ENCODE measurements around the gene SLC49A3.
"Not testable (repeated sequence)": the region's sequence is repeated elsewhere in the genome, so short reads cannot be mapped to it uniquely, and the experiment has no call there.

Gene SLC49A3

DNA sequence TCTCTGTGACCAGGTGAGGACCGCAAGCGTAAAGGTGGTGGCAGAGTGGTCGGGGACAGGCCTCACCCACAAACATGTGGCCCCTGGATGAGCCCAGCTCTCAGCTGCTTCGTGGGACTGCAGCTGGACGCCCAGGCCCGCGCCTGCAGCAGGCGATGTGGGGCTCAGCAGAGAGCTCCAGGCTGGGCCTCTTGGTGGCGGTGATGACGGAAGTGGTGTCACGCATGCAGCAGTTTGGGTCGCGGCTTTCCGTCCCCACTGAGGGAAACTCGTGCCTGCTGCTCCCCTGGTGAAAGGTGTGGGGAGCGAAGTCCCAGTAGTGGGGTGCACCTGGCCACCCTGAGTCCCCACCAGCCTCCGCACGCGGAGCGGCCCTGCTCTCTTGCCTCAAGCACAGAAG is 43.5 kb upstream of the SLC49A3 start:
- no peak for DNase-seq (ENCODE audit: low read depth in 2 of 2)
- TF ChIP-seq, protein P1, sequence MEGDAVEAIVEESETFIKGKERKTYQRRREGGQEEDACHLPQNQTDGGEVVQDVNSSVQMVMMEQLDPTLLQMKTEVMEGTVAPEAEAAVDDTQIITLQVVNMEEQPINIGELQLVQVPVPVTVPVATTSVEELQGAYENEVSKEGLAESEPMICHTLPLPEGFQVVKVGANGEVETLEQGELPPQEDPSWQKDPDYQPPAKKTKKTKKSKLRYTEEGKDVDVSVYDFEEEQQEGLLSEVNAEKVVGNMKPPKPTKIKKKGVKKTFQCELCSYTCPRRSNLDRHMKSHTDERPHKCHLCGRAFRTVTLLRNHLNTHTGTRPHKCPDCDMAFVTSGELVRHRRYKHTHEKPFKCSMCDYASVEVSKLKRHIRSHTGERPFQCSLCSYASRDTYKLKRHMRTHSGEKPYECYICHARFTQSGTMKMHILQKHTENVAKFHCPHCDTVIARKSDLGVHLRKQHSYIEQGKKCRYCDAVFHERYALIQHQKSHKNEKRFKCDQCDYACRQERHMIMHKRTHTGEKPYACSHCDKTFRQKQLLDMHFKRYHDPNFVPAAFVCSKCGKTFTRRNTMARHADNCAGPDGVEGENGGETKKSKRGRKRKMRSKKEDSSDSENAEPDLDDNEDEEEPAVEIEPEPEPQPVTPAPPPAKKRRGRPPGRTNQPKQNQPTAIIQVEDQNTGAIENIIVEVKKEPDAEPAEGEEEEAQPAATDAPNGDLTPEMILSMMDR (IDR thresholded peaks at IDR 0.05; ENCODE audit: low read depth, low read length) = no peak
- no peak overlapping the region for H3K4me3 ChIP-seq (replicated peaks in 1 of 2; ENCODE audit: low read depth in 2 of 2, low read length in 2 of 2)

DNA sequence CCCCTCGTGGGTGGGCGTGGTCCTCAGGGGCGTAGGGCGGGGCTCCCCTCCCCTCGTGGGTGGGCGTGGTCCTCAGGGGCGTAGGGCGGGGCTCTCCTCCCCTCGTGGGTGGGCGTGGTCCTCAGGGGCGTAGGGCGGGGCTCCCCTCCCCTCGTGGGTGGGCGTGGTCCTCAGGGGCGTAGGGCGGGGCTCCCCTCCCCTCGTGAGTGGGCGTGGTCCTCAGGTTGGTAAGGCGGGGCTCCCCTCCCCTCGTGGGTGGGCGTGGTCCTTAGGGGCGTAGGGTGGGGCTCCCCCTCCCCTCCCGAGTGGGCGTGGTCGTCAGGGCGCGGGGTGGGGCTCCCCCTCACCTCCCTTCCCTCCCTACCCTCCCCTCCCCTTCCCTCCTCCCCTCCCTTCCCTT is 43.0 kb upstream of the SLC49A3 start:
- H3K4me3 ChIP-seq (replicated peaks in 1 of 2; ENCODE audit: low read depth in 2 of 2, low read length in 2 of 2); DNase-seq (ENCODE audit: low read depth in 2 of 2): not testable (repeated sequence)

DNA sequence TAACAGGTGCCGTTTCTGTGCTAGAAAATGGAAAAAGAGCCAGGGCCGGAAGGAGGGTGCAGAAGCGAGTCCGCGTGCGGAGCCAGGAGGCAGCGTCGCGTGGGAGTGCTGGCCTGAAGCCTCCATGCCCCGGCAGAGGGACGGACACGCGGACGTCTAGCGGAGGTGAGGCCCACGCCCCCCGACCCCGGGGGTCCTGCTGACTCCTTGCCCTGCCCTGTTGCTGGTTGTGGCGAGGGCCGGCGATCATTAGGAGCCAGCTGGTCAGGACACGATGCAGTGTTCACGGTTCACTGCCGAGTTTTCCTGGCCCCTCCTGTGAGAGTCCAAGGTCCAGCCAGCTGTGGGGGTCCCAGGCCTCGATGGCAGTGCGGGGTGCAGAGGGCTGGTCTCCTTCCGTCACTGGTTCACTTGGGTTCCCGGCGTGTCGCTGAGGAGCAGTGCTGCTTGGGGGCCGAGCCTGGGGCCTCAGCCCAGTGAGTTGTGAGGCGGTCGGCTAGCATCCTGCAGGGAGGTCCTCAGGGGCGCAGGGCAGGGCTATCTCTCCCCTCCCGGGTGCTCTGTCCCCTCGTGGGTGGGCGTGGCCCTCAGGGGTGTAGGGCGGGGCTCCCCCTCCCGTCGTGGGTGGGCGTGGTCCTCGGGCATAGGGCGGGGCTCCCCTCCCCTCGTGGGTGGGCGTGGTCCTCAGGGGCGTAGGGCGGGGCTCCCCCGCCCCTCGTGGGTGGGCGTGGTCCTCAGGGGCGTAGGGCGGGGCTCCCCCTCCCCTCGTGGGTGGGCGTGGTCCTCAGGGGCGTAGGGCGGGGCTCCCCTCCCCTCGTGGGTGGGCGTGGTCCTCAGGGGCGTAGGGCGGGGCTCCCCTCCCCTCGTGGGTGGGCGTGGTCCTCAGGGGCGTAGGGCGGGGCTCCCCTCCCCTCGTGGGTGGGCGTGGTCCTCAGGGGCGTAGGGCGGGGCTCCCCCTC is 42.3 kb upstream of the SLC49A3 start:
- not testable (repeated sequence) for DNase-seq (ENCODE audit: low read depth in 2 of 2)

DNA sequence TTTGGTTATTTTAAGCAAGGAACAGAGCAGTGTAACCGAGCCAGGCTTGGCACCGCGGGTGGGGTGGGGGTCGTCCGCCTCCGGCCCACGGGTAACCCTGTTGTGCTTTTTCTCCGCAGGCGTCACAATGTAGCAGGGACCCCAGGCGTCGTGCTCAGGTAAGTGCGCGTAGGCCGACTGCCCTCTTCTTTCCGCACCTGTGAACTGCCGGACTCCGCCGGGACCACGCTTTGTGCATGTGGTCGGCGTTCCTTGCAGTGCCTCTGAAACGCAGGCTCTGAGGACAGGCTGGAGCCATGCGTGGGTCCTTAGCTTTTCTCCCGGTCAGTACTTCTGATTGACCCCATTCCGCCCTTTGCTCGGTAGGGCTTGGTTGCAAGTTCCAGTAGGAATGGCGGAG is 41.6 kb upstream of the SLC49A3 start:
- TF ChIP-seq, protein P1 (IDR thresholded peaks at IDR 0.05; ENCODE audit: low read depth, low read length) = no peak

More for the DNA sequence above, 42.3 kb upstream of the SLC49A3 start:
- H3K4me3 ChIP-seq (replicated peaks in 1 of 2; ENCODE audit: low read depth in 2 of 2, low read length in 2 of 2) = not testable (repeated sequence)

DNA sequence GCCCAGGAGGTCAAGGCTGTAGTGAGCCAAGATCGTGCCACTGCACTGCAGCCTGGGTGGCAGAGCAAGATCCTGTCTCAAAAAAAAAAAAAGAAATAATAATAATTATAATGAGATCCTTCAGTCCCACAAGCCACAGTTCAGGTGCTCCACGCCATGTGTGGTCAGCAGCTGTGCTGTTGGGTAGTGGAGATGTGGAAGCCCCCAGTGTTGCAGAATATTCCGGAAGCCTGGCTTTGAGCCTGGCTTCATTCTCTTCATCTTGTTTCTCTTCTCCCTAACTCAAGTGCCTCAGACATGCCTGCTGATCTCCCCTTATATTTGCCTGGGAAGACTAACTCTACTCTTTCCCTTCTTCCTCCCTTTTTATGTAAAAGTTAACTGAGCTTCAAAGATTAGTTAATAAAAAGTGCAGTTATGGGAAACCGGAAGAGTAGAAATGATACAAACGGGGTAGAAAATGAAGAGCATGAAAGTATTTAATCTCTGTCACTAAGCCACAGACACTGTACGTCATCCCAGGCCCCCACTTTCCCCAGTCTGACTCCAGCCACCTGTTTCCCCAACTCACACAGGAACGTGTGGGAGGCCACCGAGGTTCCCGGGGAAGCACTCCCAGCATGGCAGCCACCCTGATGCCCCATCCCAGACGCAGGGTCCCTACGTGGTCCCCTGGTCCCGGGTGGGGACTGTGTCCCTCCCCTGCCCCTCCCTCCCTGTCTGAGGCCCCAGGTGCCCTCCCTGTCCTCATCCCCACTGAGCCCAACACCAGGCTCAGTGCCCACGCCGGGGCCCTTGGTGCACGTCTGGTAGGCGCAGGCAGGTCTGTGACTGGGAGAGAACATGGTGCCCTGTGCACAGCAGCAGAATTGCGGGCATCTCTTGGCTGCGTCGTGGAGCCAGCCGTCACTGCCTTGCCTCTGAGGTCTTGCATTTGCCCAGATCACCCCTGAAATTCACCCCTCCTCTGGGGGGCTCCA is 40.7 kb upstream of the SLC49A3 start:
- no peak overlapping the region for H3K4me3 ChIP-seq (replicated peaks in 1 of 2; ENCODE audit: low read depth in 2 of 2, low read length in 2 of 2)
- no peak for DNase-seq (ENCODE audit: low read depth in 2 of 2)
- TF ChIP-seq, protein P1 (IDR thresholded peaks at IDR 0.05; ENCODE audit: low read depth, low read length) = no peak

More for the DNA sequence above, 41.6 kb upstream of the SLC49A3 start:
- no peak overlapping the region for H3K4me3 ChIP-seq (replicated peaks in 1 of 2; ENCODE audit: low read depth in 2 of 2, low read length in 2 of 2)
- no peak for DNase-seq (ENCODE audit: low read depth in 2 of 2)

DNA sequence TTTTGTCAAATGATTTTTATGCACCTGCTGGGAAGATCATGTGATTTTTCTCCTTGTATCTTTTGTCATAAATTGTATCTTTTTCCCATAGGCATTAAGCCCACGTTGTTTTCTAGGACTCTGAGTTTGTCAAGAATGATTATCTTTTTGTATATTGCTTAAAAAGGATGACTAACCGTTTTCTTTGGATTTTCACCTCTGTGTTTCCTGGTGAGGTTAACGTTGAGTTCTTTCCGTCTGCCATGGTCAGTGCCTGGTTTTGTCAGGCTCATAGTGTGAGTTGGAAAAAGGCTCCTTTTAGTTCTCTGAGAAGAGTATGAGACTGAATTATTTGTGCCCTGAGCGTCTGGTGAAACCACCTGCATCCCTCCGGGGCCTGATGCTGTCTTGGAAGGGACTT is 38.6 kb upstream of the SLC49A3 start:
- TF ChIP-seq, protein P1 (IDR thresholded peaks at IDR 0.05; ENCODE audit: low read depth, low read length) = no peak
- peak in 1 of 2 donors; percentile 40 for DNase-seq (ENCODE audit: low read depth in 2 of 2)
- H3K4me3 ChIP-seq (replicated peaks in 1 of 2; ENCODE audit: low read depth in 2 of 2, low read length in 2 of 2) = no peak overlapping the region

DNA sequence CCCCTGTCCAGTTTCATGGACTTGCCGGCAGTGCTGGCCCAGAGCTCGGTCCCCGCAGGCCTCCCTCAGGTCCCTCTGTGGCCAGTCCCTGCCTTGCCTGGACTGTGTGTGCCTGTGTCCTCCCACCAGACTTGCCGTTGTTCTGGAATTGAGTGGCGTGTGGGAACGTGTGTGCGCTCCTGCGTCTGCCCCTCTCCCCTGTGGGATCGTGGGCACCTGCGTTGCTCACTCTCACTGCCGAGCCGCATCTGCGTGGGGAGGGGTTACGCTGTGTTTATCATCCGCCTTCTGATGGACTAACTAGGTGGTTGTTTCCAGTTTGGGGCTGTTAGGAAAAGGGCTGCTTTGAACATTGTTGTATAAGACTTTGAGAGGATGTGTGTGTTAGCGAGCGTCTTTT is 37.9 kb upstream of the SLC49A3 start:
- H3K4me3 ChIP-seq (replicated peaks in 1 of 2; ENCODE audit: low read depth in 2 of 2, low read length in 2 of 2) = no peak overlapping the region
- no peak for DNase-seq (ENCODE audit: low read depth in 2 of 2)
- TF ChIP-seq, protein P1 (IDR thresholded peaks at IDR 0.05; ENCODE audit: low read depth, low read length) = no peak

All from cardiac fibroblast (primary cell).